Chondrocyte (in vitro differentiated cells): ENCODE measurements around the gene NOC3L. TPM values are rescaled to one million over a fixed set of nuclear protein-coding genes. Genes with fewer than 3 reads are reported as not detected.

ENCODE experiments used
- DNase-seq: peaks from one replicate; pipeline ENCODE4 v3.0.0; 2021; ENCODE audit warnings: mixed read lengths, low spot score
- H3K27ac Mint-ChIP-seq: one replicate; pipeline ENCODE4 v1.8.0; 2021; ENCODE audit warnings: mild to moderate bottlenecking, moderate library complexity, mixed read lengths; ENCODE audit not compliant: unreplicated experiment
- H3K27me3 Mint-ChIP-seq: 2 replicates; pipeline ENCODE4 v1.8.0; 2021; ENCODE audit warnings: low read depth, mixed read lengths
- H3K36me3 Mint-ChIP-seq: 2 replicates; pipeline ENCODE4 v1.8.0; 2021; ENCODE audit warnings: low read depth, mixed read lengths
- H3K4me1 Mint-ChIP-seq: 2 replicates; pipeline ENCODE4 v1.8.0; 2021; ENCODE audit warnings: low read depth, mild to moderate bottlenecking, mixed read lengths
- H3K4me3 Mint-ChIP-seq: one replicate; pipeline ENCODE4 v1.8.0; 2021; ENCODE audit warnings: mild to moderate bottlenecking, moderate library complexity, mixed read lengths; ENCODE audit not compliant: unreplicated experiment
- H3K9me3 Mint-ChIP-seq: 2 replicates; pipeline ENCODE4 v1.8.0; 2021; ENCODE audit warnings: low read depth, mixed read lengths
- CTCF ChIP-seq: fragments of 200-600 bp; sonication (generic); IDR thresholded peaks from 2 replicates; pipeline ENCODE4 v1.5.0; 2021; ENCODE audit warnings: antibody characterized with exemption, mild to moderate bottlenecking, moderate library complexity
- total RNA-seq: library from RNA; stranded (reverse); gene quantifications from 3 replicates; pipeline ENCODE4 v1.2.1, GENCODE V29; 2021

Gene NOC3L
- total RNA-seq, 1 donor from 2014 or later = 13.7 TPM

DNA sequence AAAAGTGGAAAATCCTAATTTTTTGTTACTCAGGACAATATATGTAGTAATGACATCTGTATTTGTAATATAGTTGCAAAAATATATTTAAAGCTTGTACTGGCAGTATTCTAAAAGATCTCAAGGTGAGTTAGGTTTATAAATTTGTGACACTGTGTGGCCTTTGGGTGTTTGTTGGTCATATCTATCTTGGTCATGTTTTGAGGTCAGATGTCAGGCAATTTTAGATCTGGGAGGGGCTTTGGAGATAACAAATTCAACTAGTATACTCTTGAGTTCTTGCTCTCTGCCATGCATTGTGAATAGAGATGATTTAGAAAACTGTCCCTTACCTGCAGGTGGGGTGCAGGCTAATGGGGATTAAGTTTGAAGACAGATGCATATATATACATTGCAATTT is 42.7 kb upstream of the NOC3L start:
- Mint-ChIP-seq H3K9me3 (no peaks in the 10 kb centered on the region), H3K4me3 (peak overlapping the region; percentile 90), H3K27me3 (no peaks in the 10 kb centered on the region), H3K36me3 (no peaks in the 10 kb centered on the region), H3K4me1 (peaks cover 60% of the 10 kb centered on the region), H3K27ac (peak overlapping the region; percentile 19)
- no peak for DNase-seq
- TF ChIP-seq CTCF = no peak

DNA sequence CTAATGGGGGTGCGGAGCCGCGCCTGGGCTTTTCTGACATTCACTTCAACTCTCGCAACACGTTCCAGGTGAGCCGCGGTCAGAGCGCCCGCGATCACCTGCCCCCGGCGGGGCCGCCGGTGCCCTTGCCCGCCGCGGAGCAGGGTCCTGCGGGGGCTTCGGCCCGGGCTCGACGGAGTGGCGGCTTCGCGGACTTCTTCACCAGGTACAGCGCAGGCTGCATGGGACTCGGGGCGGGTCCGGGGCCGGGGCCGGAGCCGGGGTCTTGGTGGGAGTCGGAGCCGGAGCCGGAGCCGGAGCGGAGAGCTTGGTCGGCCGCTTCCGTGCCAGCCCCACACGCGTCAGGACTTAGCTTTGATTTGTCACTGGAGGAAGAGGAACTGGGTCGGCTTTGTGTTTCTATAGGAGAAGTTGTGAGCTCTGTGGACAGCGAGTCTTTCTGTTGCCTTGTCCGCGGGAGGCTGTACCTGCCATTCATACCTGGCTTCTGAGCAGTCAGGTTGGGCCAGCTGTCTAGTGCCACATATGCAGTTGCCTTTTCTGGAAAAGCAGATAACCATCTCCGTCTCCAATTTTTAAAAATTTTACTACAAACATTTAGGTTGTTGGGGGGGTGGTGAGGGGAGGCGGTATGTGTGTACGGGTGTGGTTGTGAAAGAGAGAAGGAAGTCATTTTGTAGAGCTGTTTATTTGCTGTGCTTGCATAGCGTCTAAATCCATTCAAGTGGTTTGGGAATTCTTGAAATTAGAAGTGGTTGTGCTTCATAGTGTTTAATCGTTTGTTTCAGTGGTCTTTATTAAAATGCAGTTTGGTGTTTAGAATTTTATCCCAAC is 40.9 kb upstream of the NOC3L start:
- peak overlapping the region; percentile 91 for H3K27ac Mint-ChIP-seq
- H3K36me3 Mint-ChIP-seq = no peaks in the 10 kb centered on the region

GRCh38 chr10:94402843-94403379 is 40.2 kb upstream of the NOC3L start:
- H3K27me3 Mint-ChIP-seq = no peaks in the 10 kb centered on the region
- no peak for TF ChIP-seq CTCF
- H3K27ac Mint-ChIP-seq = no peak overlapping the region
- no peaks in the 10 kb centered on the region for H3K36me3 Mint-ChIP-seq
- H3K4me3 Mint-ChIP-seq = peak overlapping the region; percentile 90
- DNase-seq = no peak
- no peaks in the 10 kb centered on the region for H3K9me3 Mint-ChIP-seq
- peaks cover 46% of the 10 kb centered on the region for H3K4me1 Mint-ChIP-seq

More for the DNA sequence above, 40.9 kb upstream of the NOC3L start:
- Mint-ChIP-seq H3K4me3 (peak overlapping the region; percentile 90), H3K9me3 (no peaks in the 10 kb centered on the region), H3K4me1 (peaks cover 46% of the 10 kb centered on the region), H3K27me3 (no peaks in the 10 kb centered on the region)
- TF ChIP-seq CTCF = no peak
- no peak for DNase-seq

- DNase-seq = peak; percentile 96
- Mint-ChIP-seq H3K27ac (peak within 1 kb of the TSS; percentile 82), H3K36me3 (no peaks in the 10 kb centered on the region), H3K4me1 (peaks cover 46% of the 10 kb centered on the region), H3K4me3 (peak within 1 kb of the TSS; percentile 90), H3K9me3 (no peaks in the 10 kb centered on the region), H3K27me3 (no peaks in the 10 kb centered on the region)
- TF ChIP-seq CTCF = no peak
Measured at GRCh38 chr10:94402204-94402842, 39.6 kb upstream of the NOC3L start, which contains the start of gene TBC1D12. Gene TBC1D12 (plus strand): TSS chr10:94402541. CDS start chr10:94402614, 73 bp downstream.

GRCh38 chr10:94398762-94399161 is 36.0 kb upstream of the NOC3L start:
- TF ChIP-seq CTCF = no peak
- peaks cover 19% of the 10 kb centered on the region for H3K4me1 Mint-ChIP-seq
- H3K27me3 Mint-ChIP-seq = no peaks in the 10 kb centered on the region
- no peaks in the 10 kb centered on the region for H3K9me3 Mint-ChIP-seq
- no peak for DNase-seq
- H3K4me3 Mint-ChIP-seq = no peak overlapping the region
- no peaks in the 10 kb centered on the region for H3K36me3 Mint-ChIP-seq
- no peak overlapping the region for H3K27ac Mint-ChIP-seq
